ENCODE results near the gene OSBPL9.

Gene OSBPL9

DNA sequence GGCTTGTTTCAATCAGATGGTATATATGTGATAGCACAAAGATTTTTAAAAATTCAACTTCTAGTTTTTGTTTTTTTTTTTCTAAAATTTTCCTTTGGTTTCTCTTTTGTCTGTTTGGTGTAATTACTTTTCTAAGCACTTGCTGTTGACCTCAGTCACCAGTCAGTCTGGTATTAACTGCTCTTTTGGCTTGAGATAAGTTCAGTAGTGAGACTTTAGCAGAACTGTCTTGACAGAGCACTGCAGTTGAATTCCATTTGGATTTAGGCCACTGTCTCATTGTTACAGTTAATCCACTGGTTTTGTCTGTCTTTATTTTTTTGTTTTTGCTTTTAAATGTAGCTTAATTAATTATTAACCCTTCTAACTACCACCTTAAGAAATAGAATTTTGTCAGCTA is 36.2 kb downstream of the OSBPL9 start:
- H3K27ac ChIP-seq, result no peak overlapping the region
- TF ChIP-seq ZFX (IDR thresholded peaks at IDR 0.05; ENCODE audit: borderline replicate concordance), result no peak

DNA sequence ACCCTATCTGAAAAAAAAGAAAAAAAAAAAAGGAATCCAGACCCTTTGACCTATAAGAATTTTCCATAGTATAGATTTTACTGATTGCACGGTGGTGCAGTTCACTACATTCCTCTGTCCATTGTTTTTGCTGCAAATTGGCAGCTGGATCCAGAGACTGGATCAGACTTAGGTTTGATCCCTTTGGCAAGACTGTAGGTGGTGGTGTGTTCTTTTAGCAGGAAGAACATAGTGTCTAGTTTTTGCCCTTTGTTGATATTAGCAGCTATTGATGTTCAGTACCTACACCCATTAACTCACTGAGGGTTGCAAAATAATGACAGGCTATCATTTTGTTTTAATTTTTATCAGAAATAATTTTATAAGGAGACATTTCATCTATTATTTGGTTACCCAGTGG is 37.1 kb downstream of the OSBPL9 start:
- H3K27ac ChIP-seq, result no peak overlapping the region
- TF ChIP-seq, protein P1, sequence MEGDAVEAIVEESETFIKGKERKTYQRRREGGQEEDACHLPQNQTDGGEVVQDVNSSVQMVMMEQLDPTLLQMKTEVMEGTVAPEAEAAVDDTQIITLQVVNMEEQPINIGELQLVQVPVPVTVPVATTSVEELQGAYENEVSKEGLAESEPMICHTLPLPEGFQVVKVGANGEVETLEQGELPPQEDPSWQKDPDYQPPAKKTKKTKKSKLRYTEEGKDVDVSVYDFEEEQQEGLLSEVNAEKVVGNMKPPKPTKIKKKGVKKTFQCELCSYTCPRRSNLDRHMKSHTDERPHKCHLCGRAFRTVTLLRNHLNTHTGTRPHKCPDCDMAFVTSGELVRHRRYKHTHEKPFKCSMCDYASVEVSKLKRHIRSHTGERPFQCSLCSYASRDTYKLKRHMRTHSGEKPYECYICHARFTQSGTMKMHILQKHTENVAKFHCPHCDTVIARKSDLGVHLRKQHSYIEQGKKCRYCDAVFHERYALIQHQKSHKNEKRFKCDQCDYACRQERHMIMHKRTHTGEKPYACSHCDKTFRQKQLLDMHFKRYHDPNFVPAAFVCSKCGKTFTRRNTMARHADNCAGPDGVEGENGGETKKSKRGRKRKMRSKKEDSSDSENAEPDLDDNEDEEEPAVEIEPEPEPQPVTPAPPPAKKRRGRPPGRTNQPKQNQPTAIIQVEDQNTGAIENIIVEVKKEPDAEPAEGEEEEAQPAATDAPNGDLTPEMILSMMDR (IDR thresholded peaks at IDR 0.05), result no peak
- TF ChIP-seq ZFX (IDR thresholded peaks at IDR 0.05; ENCODE audit: borderline replicate concordance), result no peak

DNA sequence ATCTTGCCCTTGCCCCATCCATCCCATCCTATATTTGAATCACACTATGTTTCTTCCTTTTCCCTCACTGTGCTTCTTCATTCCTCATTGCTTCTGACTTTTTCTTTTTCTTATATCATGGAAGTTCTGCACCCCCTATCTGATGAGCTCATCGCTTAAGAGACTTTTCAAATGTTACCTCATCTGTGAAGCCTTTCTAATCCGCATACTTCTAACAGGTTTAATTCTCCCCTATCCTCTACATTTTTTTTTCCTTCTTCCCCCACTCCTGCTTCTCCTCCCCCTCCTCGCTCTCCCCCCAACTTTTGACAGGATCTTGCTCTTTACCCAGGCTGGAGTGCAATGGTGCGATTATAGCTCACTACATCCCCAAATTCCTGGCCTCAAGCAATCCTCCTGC is 39.5 kb downstream of the OSBPL9 start:
- TF ChIP-seq, protein P1 (IDR thresholded peaks at IDR 0.05), result no peak
- TF ChIP-seq ZFX (IDR thresholded peaks at IDR 0.05; ENCODE audit: borderline replicate concordance), result no peak
- no peak overlapping the region for H3K27ac ChIP-seq

DNA sequence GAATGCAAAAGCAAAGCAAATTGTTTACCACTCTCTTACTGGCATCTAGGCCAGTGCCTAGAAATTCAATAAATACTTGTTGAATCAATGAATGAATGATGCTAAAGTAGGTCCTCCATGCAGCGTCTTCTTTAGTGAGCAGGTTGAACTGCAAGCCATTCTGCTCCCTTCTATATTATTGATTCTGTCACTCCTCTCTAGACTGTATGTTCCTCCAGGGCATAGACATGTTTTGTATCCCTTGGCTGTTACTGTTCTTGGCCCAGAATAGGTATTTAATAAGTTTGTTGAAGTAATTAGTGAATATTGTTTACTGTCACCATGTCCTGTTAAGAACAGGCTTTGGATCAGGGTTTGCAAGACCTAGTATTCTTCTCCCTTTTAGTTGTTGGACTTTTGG is 43.7 kb downstream of the OSBPL9 start:
- no peak overlapping the region for H3K27ac ChIP-seq
- TF ChIP-seq, protein P1 (IDR thresholded peaks at IDR 0.05), result no peak
- no peak for TF ChIP-seq ZFX (IDR thresholded peaks at IDR 0.05; ENCODE audit: borderline replicate concordance)

DNA sequence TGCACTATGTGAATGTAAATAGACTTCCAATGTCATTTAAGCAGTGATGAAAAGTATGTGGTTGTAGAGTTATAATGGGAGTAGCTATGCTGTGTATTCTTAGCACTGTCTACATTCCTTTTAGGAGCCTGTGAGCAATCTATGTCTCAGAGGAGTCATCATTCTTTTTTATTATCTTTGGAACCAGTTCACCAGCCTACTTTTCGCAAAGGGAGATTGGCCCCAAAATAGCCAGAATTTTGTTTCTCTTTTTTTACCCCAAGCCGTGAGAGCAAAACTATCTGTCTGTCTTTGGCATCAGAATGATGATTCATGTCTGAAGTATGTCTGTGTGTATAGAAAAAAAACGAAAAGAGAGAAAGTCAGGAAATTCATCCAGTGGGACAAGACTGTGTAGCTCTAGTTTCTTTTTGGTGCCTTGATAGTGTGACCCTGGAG is 44.2 kb downstream of the OSBPL9 start:
- TF ChIP-seq, protein P1 (IDR thresholded peaks at IDR 0.05), result no peak
- no peak for TF ChIP-seq ZFX (IDR thresholded peaks at IDR 0.05; ENCODE audit: borderline replicate concordance)

DNA sequence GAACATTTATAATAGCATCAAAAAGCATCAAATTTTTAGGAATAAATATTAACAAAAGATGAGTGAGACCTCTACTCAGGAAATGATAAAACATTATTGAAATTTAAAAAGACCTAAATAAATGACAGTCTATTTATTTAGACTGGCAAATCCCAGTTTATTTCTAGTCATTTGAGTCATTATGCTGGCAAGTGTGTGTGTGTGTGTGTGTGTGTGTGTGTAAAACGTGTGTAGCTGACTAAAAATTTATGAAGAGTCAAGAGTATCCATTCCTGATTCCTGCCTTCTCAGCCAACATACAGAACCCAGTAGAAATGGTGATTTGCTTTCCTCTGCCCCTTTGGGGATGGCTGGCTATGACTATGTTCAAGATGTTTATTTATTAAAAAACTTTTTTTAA is 46.2 kb downstream of the OSBPL9 start:
- TF ChIP-seq, protein P1 (IDR thresholded peaks at IDR 0.05), result no peak
- TF ChIP-seq ZFX (IDR thresholded peaks at IDR 0.05; ENCODE audit: borderline replicate concordance), result no peak
- H3K27ac ChIP-seq, result no peak overlapping the region

More for the DNA sequence above, 44.2 kb downstream of the OSBPL9 start:
- no peak overlapping the region for H3K27ac ChIP-seq

DNA sequence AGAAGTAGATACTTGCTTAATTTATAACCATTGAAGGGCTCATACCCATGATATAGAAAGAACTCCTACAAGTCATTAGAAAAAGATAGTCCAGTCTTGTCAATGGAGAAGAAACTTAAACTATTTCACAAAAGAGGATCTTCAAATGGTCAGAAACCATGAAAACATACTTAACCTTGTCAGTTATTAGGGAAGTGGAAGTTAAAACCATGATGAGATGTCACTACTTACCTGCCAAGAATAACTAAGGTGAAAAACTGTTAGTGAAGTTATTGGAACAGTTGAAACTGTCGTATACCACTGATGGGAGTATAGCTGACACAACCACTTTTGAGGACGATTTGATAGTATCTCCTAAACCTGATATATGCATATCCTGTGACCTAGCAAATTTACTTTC is 46.8 kb downstream of the OSBPL9 start:
- TF ChIP-seq ZFX (IDR thresholded peaks at IDR 0.05; ENCODE audit: borderline replicate concordance), result no peak
- TF ChIP-seq, protein P1 (IDR thresholded peaks at IDR 0.05), result no peak
- H3K27ac ChIP-seq, result no peak overlapping the region

Measured in 22Rv1 (cell line).